NOMO-1 treated with DMSO at 0.1 percent for 48 hours (cell line): ENCODE results near the gene PRDM12.

ENCODE experiments used
- DNase-seq: peaks from one replicate; lab custom pipeline; 2025; ENCODE audit not compliant: unreplicated experiment; lab: John Stamatoyannopoulos, UW

The PRDM12 gene

GRCh38 chr9:130664251-130665028 lies at the start of gene PRDM12:
TSS of gene PRDM12 (plus strand) at chr9:130664594. CDS start at chr9:130664654, 60 bp downstream.
- no peak for DNase-seq

GRCh38 chr9:130616451-130616850 lies 47.9 kb upstream of the PRDM12 start:
- DNase-seq = no peak

GRCh38 chr9:130623466-130623865 lies 40.9 kb upstream of the PRDM12 start:
- no peak for DNase-seq

- DNase-seq = no peak
Measured at GRCh38 chr9:130624154-130624553, 40.2 kb upstream of the PRDM12 start.

DNA sequence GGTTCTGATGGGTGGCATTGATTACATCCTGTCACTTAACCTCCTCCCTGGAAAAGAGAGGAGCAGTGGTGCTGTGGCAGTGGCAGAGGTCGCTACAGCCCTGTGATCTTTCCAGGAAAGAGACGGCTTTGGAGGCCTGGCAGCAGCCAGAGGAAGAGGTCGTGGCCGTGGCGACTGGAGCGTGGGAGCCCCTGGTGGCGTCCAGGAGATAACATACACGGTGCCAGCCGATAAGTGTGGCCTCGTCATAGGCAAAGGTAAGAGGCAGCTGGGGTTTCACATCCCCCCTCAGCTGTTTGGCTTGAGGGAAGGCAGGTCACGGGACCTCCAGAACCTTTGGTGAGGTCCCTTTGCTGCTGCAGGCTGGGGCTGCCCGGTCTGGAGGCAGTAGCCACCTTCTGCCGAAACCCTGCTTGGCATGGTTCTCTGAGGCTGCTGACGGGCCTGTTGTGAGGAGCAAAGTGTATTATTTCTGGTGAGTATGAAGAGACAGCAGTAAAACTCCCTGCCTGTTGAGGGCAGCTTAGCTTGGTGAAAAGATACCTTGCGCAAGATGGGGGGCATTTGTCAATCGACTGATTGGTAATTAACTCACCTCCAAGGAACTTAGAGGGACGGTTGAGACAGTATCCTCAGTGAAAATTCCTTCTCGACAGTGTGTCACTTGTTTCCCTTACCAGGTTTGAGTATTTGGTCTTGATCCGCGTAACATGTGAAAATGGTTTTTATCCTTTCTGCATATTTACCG lies 38.0 kb upstream of the PRDM12 start:
- no peak for DNase-seq

- no peak for DNase-seq
Measured at GRCh38 chr9:130627051-130627450, 37.3 kb upstream of the PRDM12 start.

- no peak for DNase-seq
Measured at GRCh38 chr9:130627896-130628792, 36.2 kb upstream of the PRDM12 start.

DNA sequence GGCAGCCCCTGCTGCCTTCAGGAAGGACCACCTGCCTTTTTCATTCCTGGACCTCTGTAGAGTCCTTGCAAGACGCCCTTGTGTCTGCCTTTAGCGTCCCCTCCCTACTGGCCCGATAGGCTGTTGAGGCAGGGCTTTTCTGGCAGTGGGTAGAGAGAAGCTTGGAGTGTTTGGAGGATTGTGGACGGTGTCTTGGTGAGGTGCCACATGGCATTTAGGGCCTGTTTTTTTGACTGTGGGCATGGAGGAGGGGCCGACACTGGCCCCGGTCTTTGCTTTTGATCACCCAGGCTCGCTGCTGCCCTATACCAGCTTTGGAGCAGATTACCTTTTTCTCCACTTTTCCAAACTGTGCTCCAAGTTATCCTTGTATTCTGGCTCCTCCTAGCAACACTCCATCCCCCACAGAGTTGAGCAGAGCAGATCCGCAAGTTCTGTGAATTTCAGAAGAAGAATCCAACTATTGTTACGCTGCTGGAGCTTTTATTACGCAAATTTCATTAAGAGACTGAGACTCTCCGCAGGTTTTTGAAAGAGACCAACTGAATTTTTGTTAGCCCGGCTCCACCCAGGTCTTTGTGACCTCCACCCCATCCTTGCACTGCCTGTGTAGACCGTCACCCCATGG lies 34.8 kb upstream of the PRDM12 start:
- no peak for DNase-seq

GRCh38 chr9:130630071-130630450 lies 34.3 kb upstream of the PRDM12 start:
- DNase-seq = no peak

DNA sequence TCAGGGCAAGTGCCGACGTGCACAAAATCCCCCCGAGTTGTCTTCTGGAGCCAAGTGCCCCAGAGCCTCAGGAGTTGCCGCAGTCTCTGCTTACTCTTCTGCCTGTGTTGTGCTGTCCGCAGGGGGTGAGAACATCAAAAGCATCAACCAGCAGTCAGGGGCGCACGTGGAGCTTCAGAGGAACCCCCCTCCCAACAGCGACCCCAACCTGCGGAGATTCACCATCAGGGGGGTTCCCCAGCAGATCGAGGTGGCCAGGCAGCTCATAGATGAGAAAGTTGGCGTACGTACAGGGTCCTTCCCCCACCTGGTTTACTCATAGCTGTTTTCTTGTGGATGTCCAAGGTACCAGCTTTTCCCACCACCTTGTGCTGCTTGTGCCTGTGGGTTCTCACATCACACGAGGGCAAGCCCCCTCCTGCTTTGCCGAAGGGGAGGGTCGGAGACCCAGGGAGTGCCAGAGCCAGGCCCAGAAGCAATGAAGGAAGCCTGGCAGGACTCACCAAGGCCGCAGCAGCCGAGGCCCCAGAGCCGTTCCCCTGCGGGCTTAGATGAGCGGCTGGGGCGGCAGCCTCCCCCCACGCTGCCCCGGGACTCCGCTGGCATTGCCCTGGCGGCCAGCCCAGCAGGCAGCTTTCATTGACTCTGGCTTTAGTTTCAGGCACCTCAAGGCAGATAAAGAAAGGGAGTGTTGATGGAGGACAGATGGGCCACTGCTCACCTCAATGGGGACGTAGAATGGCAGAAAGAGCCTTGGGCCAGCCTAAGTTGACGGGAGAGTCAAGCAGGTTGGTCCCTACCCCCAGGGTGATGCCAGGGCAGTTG lies 33.7 kb upstream of the PRDM12 start:
- DNase-seq = no peak

GRCh38 chr9:130631331-130632080 lies 32.9 kb upstream of the PRDM12 start:
- no peak for DNase-seq

GRCh38 chr9:130632081-130632710 lies 32.2 kb upstream of the PRDM12 start:
- DNase-seq = no peak

DNA sequence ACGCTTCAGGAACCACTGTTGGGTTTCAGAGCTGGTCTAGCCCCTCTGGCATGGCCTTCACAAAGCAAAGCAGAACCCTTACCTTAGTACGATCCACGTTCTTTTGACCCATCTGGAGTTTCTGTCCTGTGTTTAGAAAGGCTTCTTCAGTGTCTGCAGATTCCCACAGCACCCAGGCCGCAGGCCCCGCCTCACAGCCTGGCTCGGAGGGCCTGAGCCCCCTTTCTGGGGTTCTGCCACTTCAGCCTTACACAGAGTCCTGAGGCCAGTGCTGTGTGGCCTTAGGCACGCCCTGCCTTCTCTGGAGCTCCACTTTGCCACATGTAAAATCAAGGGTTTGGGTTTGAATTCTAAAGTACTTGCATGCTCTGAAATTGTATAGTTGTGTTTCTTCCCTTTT lies 31.6 kb upstream of the PRDM12 start:
- no peak for DNase-seq

DNA sequence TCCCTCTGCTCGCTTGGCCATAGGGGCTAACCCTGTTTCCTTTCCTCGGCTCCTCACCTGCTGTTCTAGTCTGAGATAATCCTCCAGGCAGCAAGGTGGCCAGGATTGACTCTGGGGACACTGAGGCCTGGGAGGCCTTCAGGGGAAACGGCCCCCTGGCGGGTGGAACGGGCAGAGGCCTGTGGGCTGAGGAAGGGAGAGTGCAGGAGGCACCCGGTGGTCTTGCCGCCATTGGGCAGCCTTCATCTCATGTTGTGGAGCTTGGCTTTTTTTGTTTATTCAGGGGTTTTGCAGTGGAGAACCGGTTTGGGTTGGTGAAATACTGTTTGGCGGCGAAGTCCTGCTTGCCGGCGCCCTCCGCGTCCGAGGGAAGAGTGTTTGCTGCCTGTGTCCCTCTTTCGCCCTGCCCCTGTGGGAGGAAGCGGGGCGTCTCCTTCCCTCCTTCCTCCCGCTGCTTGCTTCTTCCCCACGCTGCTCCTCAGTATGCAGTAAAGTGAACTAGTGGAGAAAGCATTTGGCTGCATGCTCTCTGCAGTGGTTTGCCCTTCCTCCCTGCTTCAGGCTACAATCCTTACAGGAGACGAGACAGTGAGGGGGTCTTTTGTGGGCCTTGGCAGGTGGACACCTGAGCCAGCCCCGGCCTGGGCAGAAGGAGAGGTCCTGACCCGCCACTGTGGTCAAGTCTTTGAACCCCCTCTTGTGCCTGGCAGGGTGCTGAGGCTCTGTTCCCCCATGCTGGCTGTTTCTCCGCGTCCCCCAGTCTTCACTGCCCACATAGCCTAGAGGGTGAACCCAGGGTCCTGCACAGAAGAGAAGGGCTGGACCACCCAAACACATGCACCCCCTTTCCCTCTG lies 30.8 kb upstream of the PRDM12 start:
- no peak for DNase-seq

DNA sequence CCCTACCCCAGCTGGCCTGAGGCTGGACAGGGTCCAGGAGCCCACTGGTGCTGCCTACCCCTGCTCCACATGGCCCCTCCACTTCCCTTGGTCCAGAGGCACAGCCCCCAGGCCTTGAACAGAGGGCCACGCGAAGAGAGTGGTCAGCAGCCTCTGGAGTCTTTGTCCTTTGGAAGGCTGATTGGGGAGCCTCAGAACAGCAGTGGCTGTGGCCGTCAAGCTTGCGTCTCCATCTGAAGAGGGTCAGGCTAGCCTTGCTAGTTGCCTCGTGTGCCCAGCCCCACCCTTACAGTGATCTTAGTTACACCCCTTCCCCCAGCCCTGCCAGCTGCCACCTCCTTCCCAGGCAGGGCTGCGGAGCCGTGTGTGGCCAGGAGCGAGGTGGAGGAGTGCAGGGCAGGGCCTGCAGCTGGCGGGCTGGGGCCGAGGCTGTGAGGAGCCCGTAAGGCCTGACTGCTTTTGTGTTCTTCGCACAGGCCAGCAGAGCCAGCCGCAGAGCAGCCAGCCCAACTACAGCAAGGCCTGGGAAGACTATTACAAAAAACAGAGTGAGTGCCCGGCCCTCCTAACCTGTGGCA lies 30.1 kb upstream of the PRDM12 start:
- no peak for DNase-seq

- DNase-seq = no peak
Measured at GRCh38 chr9:130634801-130635200, 29.6 kb upstream of the PRDM12 start.

DNA sequence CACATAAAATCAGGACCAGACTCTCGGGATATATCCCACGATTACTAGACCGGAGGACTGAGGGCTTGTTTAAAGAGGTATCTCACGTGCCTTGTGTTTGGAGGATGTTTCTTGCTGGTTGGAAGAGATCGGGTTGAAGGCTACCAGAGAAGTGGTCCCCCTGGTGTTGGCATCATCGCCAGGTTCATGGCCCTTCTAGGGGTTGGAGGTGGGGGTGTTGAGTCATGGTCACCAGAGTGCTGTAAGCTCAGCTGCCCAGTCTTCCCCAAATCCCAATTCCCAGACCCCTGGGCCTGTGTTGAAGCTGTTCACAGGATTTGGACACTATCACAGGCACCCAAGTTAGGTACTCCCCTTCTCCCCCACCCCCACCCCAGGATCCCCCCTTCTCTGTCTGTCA lies 29.1 kb upstream of the PRDM12 start:
- DNase-seq = no peak
